Uterus (tissue), 2 donors: ENCODE data around the gene HSPB9.

Source experiments
- POLR2A ChIP-seq, 2 donors: fragments of 450-650 bp; IDR thresholded peaks; one replicate each; pipeline ENCODE4 v1.6.1; 2016; ENCODE audit warnings: antibody characterized with exemption in 2 of 2, mild to moderate bottlenecking in 1 of 2, moderate library complexity in 1 of 2
- TF ChIP-seq, protein P1 (sequence below), 4 experiments: fragments of 200-600 bp in 2 of 4; fragments of 450-650 bp in 2 of 4; sonication (generic) in 2 of 4; IDR thresholded peaks; one replicate each; pipeline ENCODE4 v1.5.1; 2016 to 2019; ENCODE audit warnings: antibody characterized with exemption in 4 of 4, mild to moderate bottlenecking in 2 of 4, moderate library complexity in 1 of 4

DNA sequence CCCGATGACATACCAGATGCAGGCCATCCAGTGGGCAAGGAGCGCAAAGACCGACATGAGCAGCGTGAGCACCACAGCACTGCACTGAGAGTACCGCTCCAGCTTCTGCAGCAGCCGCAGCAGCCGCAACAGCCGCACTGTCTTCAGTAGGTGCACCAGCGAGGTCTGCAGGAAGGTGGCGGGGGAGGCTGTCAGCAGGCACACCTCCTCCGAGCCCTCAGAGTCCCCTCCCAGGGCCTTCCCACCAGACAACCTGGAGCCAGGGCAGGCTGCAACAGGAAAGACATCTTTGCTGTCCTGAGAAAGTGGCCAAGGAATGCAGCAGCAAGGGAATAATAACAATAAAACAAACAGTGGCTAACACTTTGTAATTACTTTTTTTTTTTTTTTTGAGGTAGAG, 49.2 kb downstream of the HSPB9 start:
- TF ChIP-seq, protein P1, sequence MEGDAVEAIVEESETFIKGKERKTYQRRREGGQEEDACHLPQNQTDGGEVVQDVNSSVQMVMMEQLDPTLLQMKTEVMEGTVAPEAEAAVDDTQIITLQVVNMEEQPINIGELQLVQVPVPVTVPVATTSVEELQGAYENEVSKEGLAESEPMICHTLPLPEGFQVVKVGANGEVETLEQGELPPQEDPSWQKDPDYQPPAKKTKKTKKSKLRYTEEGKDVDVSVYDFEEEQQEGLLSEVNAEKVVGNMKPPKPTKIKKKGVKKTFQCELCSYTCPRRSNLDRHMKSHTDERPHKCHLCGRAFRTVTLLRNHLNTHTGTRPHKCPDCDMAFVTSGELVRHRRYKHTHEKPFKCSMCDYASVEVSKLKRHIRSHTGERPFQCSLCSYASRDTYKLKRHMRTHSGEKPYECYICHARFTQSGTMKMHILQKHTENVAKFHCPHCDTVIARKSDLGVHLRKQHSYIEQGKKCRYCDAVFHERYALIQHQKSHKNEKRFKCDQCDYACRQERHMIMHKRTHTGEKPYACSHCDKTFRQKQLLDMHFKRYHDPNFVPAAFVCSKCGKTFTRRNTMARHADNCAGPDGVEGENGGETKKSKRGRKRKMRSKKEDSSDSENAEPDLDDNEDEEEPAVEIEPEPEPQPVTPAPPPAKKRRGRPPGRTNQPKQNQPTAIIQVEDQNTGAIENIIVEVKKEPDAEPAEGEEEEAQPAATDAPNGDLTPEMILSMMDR (IDR thresholded peaks at IDR 0.05): no peak
- TF ChIP-seq POLR2A (IDR thresholded peaks at IDR 0.05): no peak
